Ascending aorta (tissue), 2 donors: ENCODE data around the gene CTU1. TPM values are rescaled to one million over a fixed set of nuclear protein-coding genes. Genes with fewer than 3 reads are reported as not detected.
A peak's percentile ranks its signal among the peaks of the same experiment; 100 is the strongest.

Source experiments
- DNase-seq, 2 donors: peaks; one replicate each; pipeline ENCODE4 v3.0.0-alpha.2; 2019; ENCODE audit warnings: low spot score in 2 of 2
- H3K27ac ChIP-seq, 2 donors: fragments of 200-600 bp; sonication (generic); one replicate each; pipeline ENCODE4 v1.5.1; 2016 to 2017; ENCODE audit warnings: mild to moderate bottlenecking in 1 of 2
- H3K27me3 ChIP-seq: fragments of 200-600 bp; sonication (generic); one replicate; pipeline ENCODE4 v1.5.1; 2017
- H3K36me3 ChIP-seq, 2 donors: fragments of 200-600 bp; sonication (generic); one replicate each; pipeline ENCODE4 v1.5.1; 2016
- H3K4me1 ChIP-seq, 2 donors: fragments of 200-600 bp; sonication (generic); one replicate each; pipeline ENCODE4 v1.5.1; 2016 to 2017; ENCODE audit warnings: mild to moderate bottlenecking in 1 of 2
- H3K4me3 ChIP-seq, 2 donors: fragments of 200-600 bp; sonication (generic); one replicate each; pipeline ENCODE4 v1.5.1; 2016 to 2017; ENCODE audit warnings: mild to moderate bottlenecking in 1 of 2
- H3K9me3 ChIP-seq, 2 donors: fragments of 200-600 bp; sonication (generic); one replicate each; pipeline ENCODE4 v1.5.1; 2016
- CTCF ChIP-seq, 3 experiments: fragments of 200-600 bp in 2 of 3; fragments of 450-650 bp in 1 of 3; sonication (generic) in 2 of 3; IDR thresholded peaks; one replicate each; pipeline ENCODE4 v1.5.1; 2016 to 2019; ENCODE audit warnings: antibody characterized with exemption in 3 of 3, mild to moderate bottlenecking in 1 of 3, moderate library complexity in 1 of 3
- intact Hi-C: fragments of 100-400 bp; cut with DNase I; formaldehyde crosslinking; loops from one replicate; pipeline ENCODE4 v1.15.1; 2023
- total RNA-seq: library from RNA; depleted of rRNA; stranded (reverse); fragments of >200 nt; gene quantifications from one replicate; pipeline ENCODE4 v1.1.0, GENCODE V29; 2016

Gene CTU1
- total RNA-seq, 1 donor from 2014 or later = 8.9 TPM

- Histone ChIP-seq H3K27ac (no peak overlapping the region), H3K27me3 (no peaks in the 10 kb centered on the region), H3K4me3 (no peak overlapping the region), H3K4me1 (peaks cover 6 to 8% of the 10 kb centered on the region in 2 donors), H3K36me3 (peaks cover 18 to 33% of the 10 kb centered on the region in 2 donors), H3K9me3 (no peaks in the 10 kb centered on the region)
- intact Hi-C loops = loop anchor here (10.0 kb wide), 2 partner anchors 261 to 601 kb away; partner anchors contain the start of genes CLDND2 and ETFB
- no peak for TF ChIP-seq CTCF (IDR thresholded peaks at IDR 0.05)
- DNase-seq = no peak
Measured at GRCh38 chr19:51103926-51104341, 4.3 kb downstream of the CTU1 start.

- intact Hi-C loops = loop anchor here (10.0 kb wide), 2 partner anchors 262 to 602 kb away; partner anchors contain the start of genes CLDND2 and ETFB
- no peak for TF ChIP-seq CTCF (IDR thresholded peaks at IDR 0.05)
- no peaks in the 10 kb centered on the region for H3K9me3 ChIP-seq
- peaks cover 18 to 38% of the 10 kb centered on the region in 2 donors for H3K36me3 ChIP-seq
- no peaks in the 10 kb centered on the region for H3K27me3 ChIP-seq
- DNase-seq = no peak
- no peak overlapping the region for H3K4me3 ChIP-seq
- no peak overlapping the region for H3K27ac ChIP-seq
- H3K4me1 ChIP-seq = peaks cover 6 to 7% of the 10 kb centered on the region in 2 donors
Measured at GRCh38 chr19:51102991-51103390, 5.2 kb downstream of the CTU1 start.

GRCh38 chr19:51101171-51101865, 6.9 kb downstream of the CTU1 start:
- intact Hi-C loops = loop anchor here (10.0 kb wide), 2 partner anchors 263 to 603 kb away; partner anchors contain the start of genes CLDND2 and ETFB
- TF ChIP-seq CTCF (IDR thresholded peaks at IDR 0.05) = no peak
- DNase-seq = no peak
- H3K9me3 ChIP-seq = no peaks in the 10 kb centered on the region
- H3K4me1 ChIP-seq = no peaks in the 10 kb centered on the region
- peaks cover 18 to 42% of the 10 kb centered on the region in 2 donors for H3K36me3 ChIP-seq
- H3K27ac ChIP-seq = no peak overlapping the region
- H3K4me3 ChIP-seq = no peak overlapping the region
- H3K27me3 ChIP-seq = no peaks in the 10 kb centered on the region

GRCh38 chr19:51100601-51101000, 7.6 kb downstream of the CTU1 start:
- DNase-seq = no peak
- Histone ChIP-seq H3K27ac (no peak overlapping the region), H3K4me3 (no peak overlapping the region), H3K27me3 (no peaks in the 10 kb centered on the region), H3K36me3 (peaks cover 18 to 42% of the 10 kb centered on the region in 2 donors), H3K9me3 (no peaks in the 10 kb centered on the region), H3K4me1 (no peaks in the 10 kb centered on the region)
- intact Hi-C loops = loop anchor here (10.0 kb wide), 2 partner anchors 264 to 604 kb away; partner anchors contain the start of genes CLDND2 and ETFB
- TF ChIP-seq CTCF (IDR thresholded peaks at IDR 0.05) = no peak

GRCh38 chr19:51099047-51099382, 9.2 kb downstream of the CTU1 start:
- Histone ChIP-seq H3K9me3 (no peaks in the 10 kb centered on the region), H3K4me1 (no peaks in the 10 kb centered on the region), H3K36me3 (peaks cover 17 to 37% of the 10 kb centered on the region in 2 donors), H3K4me3 (peak overlapping the region in 1 of 2 donors; percentile 35), H3K27me3 (no peaks in the 10 kb centered on the region), H3K27ac (no peak overlapping the region)
- intact Hi-C loops = no loop called here
- TF ChIP-seq CTCF (IDR thresholded peaks at IDR 0.05) = no peak
- DNase-seq = no peak
